RCC 7860 (cell line): ENCODE data around the gene IP6K3.

Source experiments
- DNase-seq: peaks from one replicate; pipeline ENCODE4 v3.0.0-alpha.2; 2015; ENCODE audit warnings: low spot score
- FAIRE-seq: peaks from 2 replicates; lab custom pipeline; 2012; peaks lifted over from hg19 to GRCh38; lab: Jason Lieb, UNC

Gene IP6K3

GRCh38 chr6:33725891-33726673 is 20.6 kb downstream of the IP6K3 start:
- FAIRE-seq (no peak), DNase-seq (no peak)

- no peak for FAIRE-seq
- DNase-seq, result no peak
Observed at GRCh38 chr6:33725222-33725621, 21.5 kb downstream of the IP6K3 start.

GRCh38 chr6:33724102-33725023 is 22.3 kb downstream of the IP6K3 start:
- no peak for DNase-seq
- FAIRE-seq, result no peak

GRCh38 chr6:33723371-33724085 is 23.2 kb downstream of the IP6K3 start:
- FAIRE-seq (no peak), DNase-seq (no peak)

GRCh38 chr6:33722103-33722623 is 24.5 kb downstream of the IP6K3 start:
- DNase-seq (no peak), FAIRE-seq (no peak)

GRCh38 chr6:33721508-33721907 is 25.2 kb downstream of the IP6K3 start:
- DNase-seq (no peak), FAIRE-seq (no peak)

GRCh38 chr6:33720998-33721397 is 25.7 kb downstream of the IP6K3 start:
- DNase-seq (no peak), FAIRE-seq (no peak)

- FAIRE-seq, result no peak
- DNase-seq, result no peak
Observed at GRCh38 chr6:33719326-33719987, 27.2 kb downstream of the IP6K3 start.

- FAIRE-seq (no peak), DNase-seq (no peak)
Observed at GRCh38 chr6:33718713-33719112, 28.0 kb downstream of the IP6K3 start.

GRCh38 chr6:33717934-33718455 is 28.7 kb downstream of the IP6K3 start:
- FAIRE-seq (no peak), DNase-seq (no peak)

GRCh38 chr6:33716890-33717632 is 29.6 kb downstream of the IP6K3 start:
- FAIRE-seq, result no peak

GRCh38 chr6:33716379-33716778 is 30.3 kb downstream of the IP6K3 start:
- FAIRE-seq, result no peak
- no peak for DNase-seq

More at GRCh38 chr6:33716890-33717632, 29.6 kb downstream of the IP6K3 start:
- DNase-seq, result no peak

GRCh38 chr6:33714385-33715040 is 32.2 kb downstream of the IP6K3 start:
- no peak for DNase-seq
- no peak for FAIRE-seq

GRCh38 chr6:33713786-33714185 is 32.9 kb downstream of the IP6K3 start:
- DNase-seq (no peak), FAIRE-seq (no peak)

- no peak for DNase-seq
- no peak for FAIRE-seq
Observed at GRCh38 chr6:33712914-33713313, 33.8 kb downstream of the IP6K3 start.

GRCh38 chr6:33711140-33712129 is 35.3 kb downstream of the IP6K3 start, which contains the start of gene UQCC2:
Gene UQCC2 (minus strand): TSS chr6:33711700. CDS start chr6:33711686, 14 bp downstream.
- DNase-seq (peak; percentile 89), FAIRE-seq (peak; percentile 58)

GRCh38 chr6:33710296-33711121 is 36.2 kb downstream of the IP6K3 start:
- FAIRE-seq, result no peak
- no peak for DNase-seq
